Measurements from ENCODE around the gene MAGEF1.

DNA sequence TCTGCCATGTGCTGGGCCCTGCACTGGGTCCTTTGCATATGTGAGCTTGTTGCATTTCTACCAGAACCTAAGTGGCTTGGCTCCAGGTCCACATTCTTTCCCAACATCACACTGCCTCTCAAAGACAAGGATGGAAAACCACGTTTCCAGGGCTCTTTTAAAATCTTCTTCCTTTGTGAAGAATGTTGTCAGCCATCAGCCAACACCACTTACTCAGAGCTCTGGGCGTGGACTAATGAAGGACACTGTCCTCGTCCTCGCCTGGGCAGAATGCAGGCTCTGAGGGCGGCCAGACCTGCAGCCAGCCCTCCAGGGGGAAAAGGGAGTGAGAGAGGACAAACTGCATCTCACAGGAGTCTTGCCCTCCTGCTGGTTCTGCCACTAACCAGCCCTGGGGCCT, 49.7 kb downstream of the MAGEF1 start:
- TF ChIP-seq, protein P1, sequence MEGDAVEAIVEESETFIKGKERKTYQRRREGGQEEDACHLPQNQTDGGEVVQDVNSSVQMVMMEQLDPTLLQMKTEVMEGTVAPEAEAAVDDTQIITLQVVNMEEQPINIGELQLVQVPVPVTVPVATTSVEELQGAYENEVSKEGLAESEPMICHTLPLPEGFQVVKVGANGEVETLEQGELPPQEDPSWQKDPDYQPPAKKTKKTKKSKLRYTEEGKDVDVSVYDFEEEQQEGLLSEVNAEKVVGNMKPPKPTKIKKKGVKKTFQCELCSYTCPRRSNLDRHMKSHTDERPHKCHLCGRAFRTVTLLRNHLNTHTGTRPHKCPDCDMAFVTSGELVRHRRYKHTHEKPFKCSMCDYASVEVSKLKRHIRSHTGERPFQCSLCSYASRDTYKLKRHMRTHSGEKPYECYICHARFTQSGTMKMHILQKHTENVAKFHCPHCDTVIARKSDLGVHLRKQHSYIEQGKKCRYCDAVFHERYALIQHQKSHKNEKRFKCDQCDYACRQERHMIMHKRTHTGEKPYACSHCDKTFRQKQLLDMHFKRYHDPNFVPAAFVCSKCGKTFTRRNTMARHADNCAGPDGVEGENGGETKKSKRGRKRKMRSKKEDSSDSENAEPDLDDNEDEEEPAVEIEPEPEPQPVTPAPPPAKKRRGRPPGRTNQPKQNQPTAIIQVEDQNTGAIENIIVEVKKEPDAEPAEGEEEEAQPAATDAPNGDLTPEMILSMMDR (IDR thresholded peaks at IDR 0.05; ENCODE audit: insufficient read depth, low read length, poor library complexity, severe bottlenecking), result no peak
- TF ChIP-seq EZH2phosphoT487 (conservative IDR thresholded peaks at IDR 0.05; ENCODE audit: low read length), result no peak
